OCI-LY7 (cell line): ENCODE results near the gene ATXN1. TPM values are rescaled to one million over a fixed set of nuclear protein-coding genes. Genes with fewer than 3 reads are reported as not detected.

Experiments
- BruUV-seq: library from RNA; stranded (reverse); fragments of 400-500 nt; replicated peaks from 2 replicates; lab custom pipeline; 2021; lab: Mats Ljungman, UMichigan
- CTCF ChIA-PET: fragments of 300-600 bp; sonication (Branson Sonifier 250); formaldehyde crosslinking; loops from one replicate; lab custom pipeline; 2022; ENCODE audit warnings: antibody characterized with exemption; ENCODE audit not compliant: unreplicated experiment; lab: Charles Lee
- POLR2A ChIA-PET: fragments of 300-600 bp; sonication (Branson Sonifier 250); formaldehyde crosslinking; loops from one replicate; lab custom pipeline; 2022; ENCODE audit warnings: antibody characterized with exemption; lab: Charles Lee
- DNase-seq: peaks from one replicate; pipeline ENCODE4 v3.0.0-alpha.2; 2015; ENCODE audit warnings: low spot score
- H2AFZ ChIP-seq: fragments of 200-600 bp; sonication (generic), shearing (Covaris generic); 2 replicates; pipeline ENCODE4 v1.6.1; 2014; ENCODE audit warnings: mild to moderate bottlenecking, antibody characterized with exemption, low read length, moderate library complexity
- H3K27ac ChIP-seq: fragments of 200-600 bp; sonication (generic); 2 replicates; pipeline ENCODE4 v1.5.1; 2014; ENCODE audit warnings: mixed run types, low read depth, mild to moderate bottlenecking, moderate library complexity, low read length, inconsistent platforms; ENCODE audit not compliant: poor library complexity, severe bottlenecking
- H3K36me3 ChIP-seq: fragments of 200-600 bp; sonication (generic); 2 replicates; pipeline ENCODE4 v1.6.1; 2014; ENCODE audit warnings: mild to moderate bottlenecking, antibody characterized with exemption, low read length, moderate library complexity, mixed read lengths; ENCODE audit not compliant: insufficient read depth
- H3K4me1 ChIP-seq: fragments of 200-600 bp; sonication (generic); 2 replicates; pipeline ENCODE4 v1.5.1; 2014; ENCODE audit warnings: mild to moderate bottlenecking, low read length; ENCODE audit not compliant: insufficient read depth, poor library complexity, severe bottlenecking
- H3K4me2 ChIP-seq: fragments of 200-600 bp; sonication (generic); 2 replicates; pipeline ENCODE4 v1.6.1; 2014; ENCODE audit warnings: mild to moderate bottlenecking, low read length
- H3K4me3 ChIP-seq: fragments of 200-600 bp; sonication (generic); 2 replicates; pipeline ENCODE4 v1.5.1; 2014; ENCODE audit warnings: mild to moderate bottlenecking, low read depth, low read length; ENCODE audit not compliant: poor library complexity, severe bottlenecking
- H3K79me2 ChIP-seq: fragments of 200-600 bp; sonication (generic); 2 replicates; pipeline ENCODE4 v1.6.1; 2016; ENCODE audit warnings: low read depth, mild to moderate bottlenecking, low read length, moderate library complexity, mixed read lengths; ENCODE audit not compliant: insufficient read depth
- H3K9me2 ChIP-seq: fragments of 200-600 bp; sonication (generic); 2 replicates; pipeline ENCODE4 v1.6.1; 2016; ENCODE audit warnings: mild to moderate bottlenecking, low read length, mixed read lengths; ENCODE audit not compliant: insufficient read depth
- H3K9me3 ChIP-seq: fragments of 200-600 bp; sonication (generic); 2 replicates; pipeline ENCODE4 v1.6.1; 2014; ENCODE audit warnings: mild to moderate bottlenecking, mixed run types, low read length, mixed read lengths
- H4K20me1 ChIP-seq: fragments of 200-600 bp; sonication (generic); 2 replicates; pipeline ENCODE4 v1.6.1; 2014; ENCODE audit warnings: mild to moderate bottlenecking, antibody characterized with exemption, low read length, moderate library complexity, mixed read lengths; ENCODE audit not compliant: insufficient read depth
- CTCF ChIP-seq: fragments of 200-600 bp; sonication (generic); conservative IDR thresholded peaks from 2 replicates; pipeline ENCODE4 v1.5.1; 2014; ENCODE audit warnings: mild to moderate bottlenecking, antibody characterized with exemption, low read length, moderate library complexity, mixed read lengths
- EZH2phosphoT487 ChIP-seq: fragments of 200-600 bp; sonication (generic); IDR thresholded peaks from 2 replicates; pipeline ENCODE4 v1.6.1; 2018; ENCODE audit warnings: low read depth, borderline replicate concordance, mild to moderate bottlenecking, mixed run types, antibody characterized with exemption, low read length, moderate library complexity, mixed read lengths
- intact Hi-C: fragments of 100-400 bp; cut with micrococcal nuclease; formaldehyde crosslinking; loops from one replicate; pipeline ENCODE4 v1.10.0; 2022; ENCODE audit not compliant: unreplicated experiment
- total RNA-seq, 2 experiments: library from RNA; depleted of rRNA in 1 of 2; stranded (reverse); fragments of >200 nt in 1 of 2; shearing (Covaris generic) in 1 of 2; gene quantifications; 2 replicates each; pipeline ENCODE4 v1.2.3, GENCODE V29; 2014 to 2022

Gene ATXN1
- total RNA-seq, 2 experiments from 2014 or later = not detected

- TF ChIP-seq CTCF = no peak
- TF ChIP-seq EZH2phosphoT487 = no peak
- Histone ChIP-seq H3K36me3 (no peaks in the 10 kb centered on the region), H3K4me2 (no peak overlapping the region), H3K9me3 (no peaks in the 10 kb centered on the region), H3K79me2 (no peaks in the 10 kb centered on the region), H4K20me1 (no peaks in the 10 kb centered on the region), H3K4me1 (no peaks in the 10 kb centered on the region), H2AFZ (no peak overlapping the region), H3K27ac (no peak overlapping the region), H3K4me3 (no peak overlapping the region), H3K9me2 (no peaks in the 10 kb centered on the region)
- DNase-seq = no peak
- intact Hi-C loops = no loop called here
- ChIA-PET POLR2A (no interaction called here), CTCF (no interaction called here)
- no TSS peak for BruUV-seq
These were observed 10.7 kb downstream of the ATXN1 start for GRCh38 chr6:16750566-16750965.

GRCh38 chr6:16749516-16750485 lies 11.5 kb downstream of the ATXN1 start:
- Histone ChIP-seq H3K36me3 (no peaks in the 10 kb centered on the region), H3K79me2 (no peaks in the 10 kb centered on the region), H4K20me1 (no peaks in the 10 kb centered on the region), H3K27ac (no peak overlapping the region), H3K4me1 (no peaks in the 10 kb centered on the region), H3K9me3 (no peaks in the 10 kb centered on the region), H2AFZ (no peak overlapping the region), H3K4me3 (no peak overlapping the region), H3K9me2 (no peaks in the 10 kb centered on the region), H3K4me2 (no peak overlapping the region)
- CTCF ChIA-PET = no interaction called here
- POLR2A ChIA-PET = no interaction called here
- BruUV-seq = no TSS peak
- no peak for DNase-seq
- TF ChIP-seq EZH2phosphoT487 (no peak), CTCF (no peak)
- intact Hi-C loops = no loop called here

DNA sequence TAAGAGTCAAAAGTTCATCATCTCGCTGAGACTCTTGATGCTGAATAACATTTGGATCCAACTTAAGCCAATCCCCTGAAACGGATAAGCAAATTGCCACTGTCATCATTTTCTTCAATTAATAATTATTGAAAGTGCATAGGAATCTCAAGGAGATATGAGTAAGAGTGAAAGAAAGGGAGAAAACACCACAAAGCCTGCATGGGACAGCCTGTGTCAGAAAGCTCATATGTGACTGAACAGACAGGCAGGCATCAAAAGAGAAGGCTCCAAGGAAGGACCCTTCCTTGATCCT lies 13.3 kb downstream of the ATXN1 start:
- H3K9me2 ChIP-seq = no peaks in the 10 kb centered on the region
- no peak overlapping the region for H3K4me2 ChIP-seq
- BruUV-seq = no TSS peak
- intact Hi-C loops = no loop called here
- H3K4me3 ChIP-seq = no peak overlapping the region
- ChIA-PET POLR2A (no interaction called here), CTCF (no interaction called here)
- H4K20me1 ChIP-seq = no peaks in the 10 kb centered on the region
- H2AFZ ChIP-seq = no peak overlapping the region
- no peak overlapping the region for H3K27ac ChIP-seq
- DNase-seq = no peak
- no peaks in the 10 kb centered on the region for H3K4me1 ChIP-seq
- no peak for TF ChIP-seq CTCF
- TF ChIP-seq EZH2phosphoT487 = no peak
- H3K79me2 ChIP-seq = no peaks in the 10 kb centered on the region
- no peaks in the 10 kb centered on the region for H3K9me3 ChIP-seq
- H3K36me3 ChIP-seq = no peaks in the 10 kb centered on the region
